ENCODE measurements around the gene ARHGEF11. TPM values are rescaled to one million over a fixed set of nuclear protein-coding genes. Genes with fewer than 3 reads are reported as not detected.

ARHGEF11 gene
- total RNA-seq, 1 experiment from 2014 or later: 31.5 TPM

DNA sequence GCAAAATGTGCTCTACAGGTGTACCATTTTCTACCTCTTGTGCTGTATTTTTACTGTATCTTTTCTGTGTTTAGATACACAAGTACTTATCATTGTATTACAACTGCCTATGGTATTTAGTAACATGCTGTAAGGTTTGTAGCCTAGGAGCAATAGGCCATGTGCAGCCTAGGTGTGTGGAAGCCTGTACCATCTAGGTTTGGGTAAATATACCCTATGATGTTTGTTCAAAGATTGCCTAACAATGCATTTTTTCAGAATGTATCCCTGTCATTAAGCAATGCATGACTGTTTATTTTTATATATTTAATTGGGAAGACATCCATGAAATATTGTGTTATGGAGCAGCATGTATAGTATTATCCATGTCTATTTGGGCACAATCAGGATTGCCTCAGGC, 43.1 kb upstream of the ARHGEF11 start:
- CTCF ChIA-PET: interaction anchor here (1.4 kb wide), 1 partner anchor 67 kb away, joined by 3 read pairs; no protein-coding TSS in a partner anchor
- intact Hi-C loops (cut with micrococcal nuclease; ENCODE audit: unreplicated experiment): no loop called here

DNA sequence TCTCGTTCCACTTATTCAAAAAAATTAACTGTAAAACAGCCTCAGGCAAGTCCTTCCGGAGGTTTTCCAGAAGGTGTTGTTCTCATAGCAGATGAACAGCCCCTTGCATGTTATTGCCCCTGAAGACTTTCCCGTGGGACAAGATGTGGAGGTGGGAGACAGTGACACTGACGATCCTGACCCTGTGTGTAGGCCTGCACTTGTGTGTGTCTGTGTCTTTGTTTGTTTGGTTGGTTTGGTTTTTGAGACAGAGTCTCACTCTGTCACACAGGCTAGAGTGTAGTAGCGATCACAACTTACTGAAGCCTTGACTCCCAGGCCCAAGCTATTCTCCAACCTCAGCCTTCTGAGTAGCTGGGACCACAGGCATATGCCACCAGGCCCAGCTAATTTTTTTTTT, 41.5 kb upstream of the ARHGEF11 start:
- Histone ChIP-seq H3K4me3 (no peak overlapping the region), H3K4me2 (no peak overlapping the region), H3K9me3 (ENCODE audit: insufficient read depth, low read depth) (no peaks in the 10 kb centered on the region), H3K27me3 (ENCODE audit: insufficient read depth, low read depth) (no peaks in the 10 kb centered on the region), H3F3A (ENCODE audit: insufficient read depth, low read depth) (no peaks in the 10 kb centered on the region; the same call in 1 of the 2 replicates), H2AFZ (no peak overlapping the region), H3K36me3 (ENCODE audit: low read depth) (no peaks in the 10 kb centered on the region), H3K79me2 (ENCODE audit: low read depth) (no peaks in the 10 kb centered on the region), H3K9me2 (ENCODE audit: insufficient read depth) (no peaks in the 10 kb centered on the region), H3K27ac (no peak overlapping the region), H3K4me1 (replicated peaks; ENCODE audit: insufficient read depth) (peaks cover 21% of the 10 kb centered on the region), H4K20me1 (ENCODE audit: insufficient read depth) (no peaks in the 10 kb centered on the region)
- intact Hi-C loops (cut with micrococcal nuclease; ENCODE audit: unreplicated experiment): no loop called here
- no TSS peak for BruUV-seq (replicated peaks)
- ChIA-PET POLR2A (ENCODE audit: unreplicated experiment) (no interaction called here), CTCF (interaction anchor here (0.7 kb wide), 1 partner anchor 68 kb away, joined by 7 read pairs; no protein-coding TSS in a partner anchor)
- TF ChIP-seq, protein P1, sequence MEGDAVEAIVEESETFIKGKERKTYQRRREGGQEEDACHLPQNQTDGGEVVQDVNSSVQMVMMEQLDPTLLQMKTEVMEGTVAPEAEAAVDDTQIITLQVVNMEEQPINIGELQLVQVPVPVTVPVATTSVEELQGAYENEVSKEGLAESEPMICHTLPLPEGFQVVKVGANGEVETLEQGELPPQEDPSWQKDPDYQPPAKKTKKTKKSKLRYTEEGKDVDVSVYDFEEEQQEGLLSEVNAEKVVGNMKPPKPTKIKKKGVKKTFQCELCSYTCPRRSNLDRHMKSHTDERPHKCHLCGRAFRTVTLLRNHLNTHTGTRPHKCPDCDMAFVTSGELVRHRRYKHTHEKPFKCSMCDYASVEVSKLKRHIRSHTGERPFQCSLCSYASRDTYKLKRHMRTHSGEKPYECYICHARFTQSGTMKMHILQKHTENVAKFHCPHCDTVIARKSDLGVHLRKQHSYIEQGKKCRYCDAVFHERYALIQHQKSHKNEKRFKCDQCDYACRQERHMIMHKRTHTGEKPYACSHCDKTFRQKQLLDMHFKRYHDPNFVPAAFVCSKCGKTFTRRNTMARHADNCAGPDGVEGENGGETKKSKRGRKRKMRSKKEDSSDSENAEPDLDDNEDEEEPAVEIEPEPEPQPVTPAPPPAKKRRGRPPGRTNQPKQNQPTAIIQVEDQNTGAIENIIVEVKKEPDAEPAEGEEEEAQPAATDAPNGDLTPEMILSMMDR (conservative IDR thresholded peaks at IDR 0.05): no peak
- no peak for TF ChIP-seq EZH2 (IDR thresholded peaks at IDR 0.05; ENCODE audit: low read depth)
- DNase-seq: no peak

More for the DNA sequence above, 43.1 kb upstream of the ARHGEF11 start:
- Histone ChIP-seq H4K20me1 (ENCODE audit: insufficient read depth) (no peaks in the 10 kb centered on the region), H3K27me3 (ENCODE audit: insufficient read depth, low read depth) (no peaks in the 10 kb centered on the region), H3K27ac (no peak overlapping the region), H3K79me2 (ENCODE audit: low read depth) (no peaks in the 10 kb centered on the region), H3K36me3 (ENCODE audit: low read depth) (no peaks in the 10 kb centered on the region), H3K4me3 (no peak overlapping the region), H3K9me2 (ENCODE audit: insufficient read depth) (no peaks in the 10 kb centered on the region), H3F3A (ENCODE audit: insufficient read depth, low read depth) (no peaks in the 10 kb centered on the region; the same call in 1 of the 2 replicates), H3K4me2 (0 out of 2 replicates have a peak overlapping the region, but pooled peaks have one; percentile 27), H3K4me1 (replicated peaks; ENCODE audit: insufficient read depth) (peaks cover 21% of the 10 kb centered on the region), H2AFZ (no peak overlapping the region), H3K9me3 (ENCODE audit: insufficient read depth, low read depth) (no peaks in the 10 kb centered on the region)
- TF ChIP-seq EZH2 (IDR thresholded peaks at IDR 0.05; ENCODE audit: low read depth): no peak
- TF ChIP-seq, protein P1 (conservative IDR thresholded peaks at IDR 0.05): no peak
- DNase-seq: peak in 1 of 2 experiments; percentile 77
- BruUV-seq (replicated peaks): no TSS peak
- POLR2A ChIA-PET (ENCODE audit: unreplicated experiment): no interaction called here

DNA sequence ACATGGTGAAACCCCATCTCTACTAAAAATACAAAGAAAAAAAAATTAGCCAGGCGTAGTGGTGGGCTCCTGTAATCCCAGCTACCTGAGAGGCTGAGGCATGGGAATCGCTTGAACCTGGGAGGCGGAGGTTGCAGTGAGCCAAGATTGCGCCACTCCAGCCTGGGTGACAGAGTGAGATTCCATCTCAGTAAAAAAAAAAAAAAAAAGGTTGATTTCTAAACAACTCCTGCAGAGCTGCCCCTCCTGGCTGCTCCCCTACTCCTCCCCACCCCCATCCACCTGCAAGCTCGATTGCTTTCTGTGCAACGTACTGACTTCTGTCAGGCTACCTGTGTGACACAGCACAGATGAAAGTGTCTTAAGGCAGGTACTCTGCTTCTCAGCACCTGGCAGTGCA, 40.8 kb upstream of the ARHGEF11 start:
- H2AFZ ChIP-seq: no peak overlapping the region
- no peaks in the 10 kb centered on the region for H3K36me3 ChIP-seq (ENCODE audit: low read depth)
- H3K4me3 ChIP-seq: no peak overlapping the region
- H3K9me3 ChIP-seq (ENCODE audit: insufficient read depth, low read depth): no peaks in the 10 kb centered on the region
- peak overlapping the region; percentile 45; the same call in 1 of the 2 replicates for H3K27ac ChIP-seq
- no TSS peak for BruUV-seq (replicated peaks)
- peaks cover 21% of the 10 kb centered on the region for H3K4me1 ChIP-seq (replicated peaks; ENCODE audit: insufficient read depth)
- ChIA-PET POLR2A (ENCODE audit: unreplicated experiment) (no interaction called here), CTCF (no interaction called here)
- H3K79me2 ChIP-seq (ENCODE audit: low read depth): no peaks in the 10 kb centered on the region
- no peaks in the 10 kb centered on the region; the same call in 1 of the 2 replicates for H3F3A ChIP-seq (ENCODE audit: insufficient read depth, low read depth)
- TF ChIP-seq EZH2 (IDR thresholded peaks at IDR 0.05; ENCODE audit: low read depth): no peak
- TF ChIP-seq, protein P1 (conservative IDR thresholded peaks at IDR 0.05): no peak
- no peaks in the 10 kb centered on the region for H3K27me3 ChIP-seq (ENCODE audit: insufficient read depth, low read depth)
- DNase-seq: peak in 1 of 2 experiments; percentile 57
- H3K9me2 ChIP-seq (ENCODE audit: insufficient read depth): no peaks in the 10 kb centered on the region
- H3K4me2 ChIP-seq: peak overlapping the region; percentile 12; the same call in 1 of the 2 replicates
- intact Hi-C loops (cut with micrococcal nuclease; ENCODE audit: unreplicated experiment): no loop called here
- no peaks in the 10 kb centered on the region for H4K20me1 ChIP-seq (ENCODE audit: insufficient read depth)
